Testis (tissue), 2 donors: ENCODE results near the gene RTCA.

Experiments
- POLR2A ChIP-seq: fragments of 450-650 bp; IDR thresholded peaks from one replicate; pipeline ENCODE4 v1.6.1; 2017; ENCODE audit warnings: antibody characterized with exemption, mild to moderate bottlenecking, moderate library complexity
- TF ChIP-seq, protein P1 (sequence below), 3 experiments: fragments of 450-650 bp in 2 of 3; fragments of 200-600 bp in 1 of 3; sonication (generic) in 1 of 3; IDR thresholded peaks; one replicate each; pipeline ENCODE4 v1.5.1; 2016 to 2019; ENCODE audit warnings: antibody characterized with exemption in 3 of 3, mild to moderate bottlenecking in 2 of 3, moderate library complexity in 1 of 3

- TF ChIP-seq, protein P1, sequence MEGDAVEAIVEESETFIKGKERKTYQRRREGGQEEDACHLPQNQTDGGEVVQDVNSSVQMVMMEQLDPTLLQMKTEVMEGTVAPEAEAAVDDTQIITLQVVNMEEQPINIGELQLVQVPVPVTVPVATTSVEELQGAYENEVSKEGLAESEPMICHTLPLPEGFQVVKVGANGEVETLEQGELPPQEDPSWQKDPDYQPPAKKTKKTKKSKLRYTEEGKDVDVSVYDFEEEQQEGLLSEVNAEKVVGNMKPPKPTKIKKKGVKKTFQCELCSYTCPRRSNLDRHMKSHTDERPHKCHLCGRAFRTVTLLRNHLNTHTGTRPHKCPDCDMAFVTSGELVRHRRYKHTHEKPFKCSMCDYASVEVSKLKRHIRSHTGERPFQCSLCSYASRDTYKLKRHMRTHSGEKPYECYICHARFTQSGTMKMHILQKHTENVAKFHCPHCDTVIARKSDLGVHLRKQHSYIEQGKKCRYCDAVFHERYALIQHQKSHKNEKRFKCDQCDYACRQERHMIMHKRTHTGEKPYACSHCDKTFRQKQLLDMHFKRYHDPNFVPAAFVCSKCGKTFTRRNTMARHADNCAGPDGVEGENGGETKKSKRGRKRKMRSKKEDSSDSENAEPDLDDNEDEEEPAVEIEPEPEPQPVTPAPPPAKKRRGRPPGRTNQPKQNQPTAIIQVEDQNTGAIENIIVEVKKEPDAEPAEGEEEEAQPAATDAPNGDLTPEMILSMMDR (IDR thresholded peaks at IDR 0.05) = no peak
- no peak for TF ChIP-seq POLR2A
These were observed 34.7 kb downstream of the RTCA start for GRCh38 chr1:100300691-100301090.
